A549 (cell line): ENCODE measurements around the gene IGFBP2. TPM values are rescaled to one million over a fixed set of nuclear protein-coding genes. Genes with fewer than 3 reads are reported as not detected.

Experiments
- ATAC-seq, 2 experiments: fragments of 200-7000 bp in 1 of 2; fragments of >200 bp in 1 of 2; cut with Nextera tagmentation in 1 of 2; cut with Tn5 transposase in 1 of 2; 3 replicates each; pipeline versions ENCODE4 v1.8.0 to v1.9.1; 2018 to 2020; ENCODE audit warnings: mild to moderate bottlenecking in 1 of 2, moderate library complexity in 1 of 2
- CTCF ChIA-PET: fragments of 300-600 bp; sonication (Branson Sonifier 250); formaldehyde crosslinking; extraction: SDS; loops from one replicate; lab custom pipeline; 2021; ENCODE audit warnings: antibody characterized with exemption, inconsistent platforms; lab: Yijun Ruan, JAX
- POLR2A ChIA-PET: fragments of 350-600 bp; formaldehyde crosslinking; extraction: SDS; loops from one replicate; lab custom pipeline; 2021; ENCODE audit warnings: antibody characterized with exemption, inconsistent platforms; lab: Yijun Ruan, JAX
- DNase-seq, 2 experiments: peaks; one replicate each; pipeline versions ENCODE4 v3.0.0 to v3.0.0-alpha.2; 2011 to 2016; ENCODE audit warnings: low read depth in 1 of 2, low spot score in 1 of 2
- FAIRE-seq: peaks from 2 replicates; lab custom pipeline; 2011; peaks lifted over from hg19 to GRCh38; lab: Jason Lieb, UNC
- H3K27ac ChIP-seq, 2 experiments: fragments of >200 bp; sonication (Bioruptor Twin); formaldehyde crosslinking; 3 replicates each; pipeline ENCODE4 v1.5.1; 2016 to 2017
- H3K4me1 ChIP-seq: fragments of >200 bp; sonication (Bioruptor Twin); formaldehyde crosslinking; 3 replicates; pipeline ENCODE4 v1.6.1; 2016
- H3K4me2 ChIP-seq: fragments of >200 bp; sonication (Bioruptor Twin); formaldehyde crosslinking; 3 replicates; pipeline ENCODE4 v1.6.1; 2016
- H3K4me3 ChIP-seq: fragments of >200 bp; sonication (Bioruptor Twin); formaldehyde crosslinking; 3 replicates; pipeline ENCODE4 v1.5.1; 2016
- H3K9me3 ChIP-seq: fragments of >200 bp; sonication (Bioruptor Twin); formaldehyde crosslinking; 3 replicates; pipeline ENCODE4 v1.6.1; 2016
- ATOH8 ChIP-seq: fragments of 250-450 bp; sonication (Bioruptor Pico); IDR thresholded peaks from 2 replicates; pipeline ENCODE4 v1.5.0; 2020; ENCODE audit warnings: low read depth, mild to moderate bottlenecking, moderate library complexity
- CBX2 ChIP-seq: fragments of 200-600 bp; sonication (generic); IDR thresholded peaks from 2 replicates; pipeline ENCODE4 v1.6.1; 2016; ENCODE audit warnings: low read depth, mild to moderate bottlenecking, borderline replicate concordance
- CBX8 ChIP-seq: fragments of 200-600 bp; sonication (generic); IDR thresholded peaks from 2 replicates; pipeline ENCODE4 v1.6.1; 2016
- CHD2 ChIP-seq: fragments of 150-350 bp; IDR thresholded peaks from 2 replicates; pipeline ENCODE4 v1.6.1; 2014; ENCODE audit warnings: low read length; ENCODE audit not compliant: partially characterized antibody
- CHD4 ChIP-seq: fragments of 200-600 bp; sonication (generic); IDR thresholded peaks from 2 replicates; pipeline ENCODE4 v1.6.1; 2016; ENCODE audit warnings: antibody characterized with exemption, mild to moderate bottlenecking, borderline replicate concordance
- EHMT2 ChIP-seq: fragments of 200-600 bp; sonication (generic); IDR thresholded peaks from 2 replicates; pipeline ENCODE4 v1.6.1; 2016; ENCODE audit warnings: antibody characterized with exemption, low read depth, mild to moderate bottlenecking, moderate library complexity
- EP300 ChIP-seq, 2 experiments: fragments of >200 bp; sonication (Bioruptor Twin); formaldehyde crosslinking; IDR thresholded peaks; 2 replicates in 1 of 2; 3 replicates in 1 of 2; pipeline ENCODE4 v1.6.1; 2016 to 2017
- ESRRA ChIP-seq: fragments of 150-350 bp; IDR thresholded peaks from 2 replicates; pipeline ENCODE4 v1.6.1; 2014; ENCODE audit warnings: mild to moderate bottlenecking, low read length, borderline replicate concordance
- FOSL2 ChIP-seq, 2 experiments: fragments of 450-650 bp in 1 of 2; fragments of >200 bp in 1 of 2; sonication (Bioruptor Twin) in 1 of 2; formaldehyde crosslinking; IDR thresholded peaks; 2 replicates each; pipeline versions ENCODE4 v1.5.0 to v1.6.1; 2016 to 2020; ENCODE audit warnings: mild to moderate bottlenecking in 1 of 2, moderate library complexity in 1 of 2
- GATA3 ChIP-seq: IDR thresholded peaks from 2 replicates; pipeline ENCODE4 v1.6.1; 2012; ENCODE audit warnings: borderline replicate concordance
- HES2 ChIP-seq: fragments of >200 bp; sonication (Bioruptor Twin); formaldehyde crosslinking; IDR thresholded peaks from 2 replicates; pipeline ENCODE4 v1.6.1; 2016
- HMGXB4 ChIP-seq: fragments of 250-450 bp; sonication (Bioruptor Pico); IDR thresholded peaks from 2 replicates; pipeline ENCODE4 v1.5.0; 2021; ENCODE audit warnings: mild to moderate bottlenecking, moderate library complexity, borderline replicate concordance
- HOXB5 ChIP-seq: fragments of 250-450 bp; sonication (Bioruptor Pico); IDR thresholded peaks from 2 replicates; pipeline ENCODE4 v1.5.0; 2020; ENCODE audit warnings: mild to moderate bottlenecking, moderate library complexity
- KDM1A ChIP-seq: fragments of 200-600 bp; sonication (generic); IDR thresholded peaks from 2 replicates; pipeline ENCODE4 v1.6.1; 2016; ENCODE audit warnings: low read depth, mild to moderate bottlenecking
- KDM5A ChIP-seq: fragments of 200-600 bp; sonication (generic); IDR thresholded peaks from 2 replicates; pipeline ENCODE4 v1.6.1; 2016; ENCODE audit warnings: antibody characterized with exemption, mild to moderate bottlenecking
- MAFK ChIP-seq: fragments of 450-650 bp; IDR thresholded peaks from 2 replicates; pipeline ENCODE4 v1.6.1; 2014; ENCODE audit not compliant: partially characterized antibody
- MAX ChIP-seq: IDR thresholded peaks from 2 replicates; pipeline ENCODE4 v1.6.1; 2012
- MYC ChIP-seq: IDR thresholded peaks from 2 replicates; pipeline ENCODE4 v1.6.1; 2012; ENCODE audit warnings: mild to moderate bottlenecking, inconsistent platforms, low read length, improper control_type of control experiment, borderline replicate concordance
- NR3C1 ChIP-seq: fragments of >200 bp; sonication (Bioruptor Twin); formaldehyde crosslinking; IDR thresholded peaks from 3 replicates; pipeline ENCODE4 v1.6.1; 2017
- PHF8 ChIP-seq: fragments of 200-600 bp; sonication (generic); IDR thresholded peaks from 2 replicates; pipeline ENCODE4 v1.6.1; 2016; ENCODE audit warnings: low read depth, mild to moderate bottlenecking, antibody characterized with exemption, moderate library complexity, borderline replicate concordance
- POLR2AphosphoS2 ChIP-seq: conservative IDR thresholded peaks from 2 replicates; pipeline ENCODE4 v1.6.1; 2012; ENCODE audit warnings: low read length, improper control_type of control experiment, inconsistent platforms
- RAD21 ChIP-seq, 2 experiments: fragments of >200 bp in 1 of 2; sonication (Bioruptor Twin) in 1 of 2; formaldehyde crosslinking in 1 of 2; IDR thresholded peaks in 1 of 2; conservative IDR thresholded peaks in 1 of 2; 2 replicates in 1 of 2; 3 replicates in 1 of 2; pipeline ENCODE4 v1.6.1; 2012 to 2018; ENCODE audit warnings: inconsistent platforms in 1 of 2
- RARB ChIP-seq: fragments of 250-450 bp; sonication (Bioruptor Pico); IDR thresholded peaks from 2 replicates; pipeline ENCODE4 v1.8.0; 2021; ENCODE audit warnings: mild to moderate bottlenecking, moderate library complexity
- RNF2 ChIP-seq: fragments of 200-600 bp; sonication (generic); IDR thresholded peaks from 2 replicates; pipeline ENCODE4 v1.6.1; 2016; ENCODE audit warnings: low read depth, mild to moderate bottlenecking, antibody characterized with exemption, moderate library complexity, borderline replicate concordance
- SMC3 ChIP-seq: fragments of >200 bp; sonication (Bioruptor Twin); formaldehyde crosslinking; IDR thresholded peaks from 3 replicates; pipeline ENCODE4 v1.6.1; 2018; ENCODE audit warnings: inconsistent platforms
- TP53 ChIP-seq: fragments of 250-450 bp; sonication (Bioruptor Pico); IDR thresholded peaks from 2 replicates; pipeline ENCODE4 v1.5.0; 2021; ENCODE audit warnings: mild to moderate bottlenecking, moderate library complexity
- USF2 ChIP-seq: fragments of 450-650 bp; IDR thresholded peaks from 2 replicates; pipeline ENCODE4 v1.6.1; 2014; ENCODE audit warnings: antibody characterized with exemption
- ZFP36 ChIP-seq: fragments of 450-650 bp; IDR thresholded peaks from 2 replicates; pipeline ENCODE4 v1.6.1; 2014; ENCODE audit warnings: borderline replicate concordance; ENCODE audit not compliant: partially characterized antibody
- ZNF302 ChIP-seq: fragments of 250-450 bp; sonication (Bioruptor Pico); IDR thresholded peaks from 2 replicates; pipeline ENCODE4 v1.9.0; 2021; ENCODE audit warnings: inconsistent platforms, mild to moderate bottlenecking, moderate library complexity
- ZSCAN20 ChIP-seq: fragments of 250-450 bp; sonication (Bioruptor Pico); IDR thresholded peaks from 2 replicates; pipeline ENCODE4 v1.8.0; 2022; ENCODE audit warnings: mild to moderate bottlenecking, moderate library complexity
- WGBS: methylation state at CpG from one replicate; pipeline ENCODE4 v1.1.6; 2017; ENCODE audit errors: missing lambda C conversion rate; 5-methylcytosine and 5-hydroxymethylcytosine counted together
- polyA plus RNA-seq, 4 experiments: library from polyadenylated mRNA; depleted of rRNA in 3 of 4; stranded (reverse); fragments of >200 nt; fragmentation: RNase III in 1 of 4; extraction: RNeasy Plus Mini Kit Qiagen cat#74134 plus additional on column Dnase treatment in 1 of 4; gene quantifications; 2 replicates in 3 of 4; 3 replicates in 1 of 4; pipeline ENCODE4 v1.2.3, GENCODE V29; 2011 to 2017

IGFBP2 gene
- polyA plus RNA-seq, 2 of the 4 experiments (the other 2 are of a cell fraction) = 26.1 to 34.9 TPM

- no peak for DNase-seq
- TF ChIP-seq ATOH8 (CRISPR knock-in tag) (no peak), CBX2 (no peak), RAD21 (conservative IDR thresholded peaks at IDR 0.05 in 1 of 2, IDR thresholded peaks at IDR 0.05 in 1 of 2) (no peak), MAFK (no peak), RARB (no peak), TP53 (CRISPR knock-in tag) (no peak), EP300 (IDR thresholded peaks at IDR 0.05) (no peak), SMC3 (no peak), MYC (no peak), HOXB5 (CRISPR knock-in tag) (no peak), KDM1A (no peak), GATA3 (no peak), HES2 (no peak), KDM5A (no peak), POLR2AphosphoS2 (no peak), HMGXB4 (no peak), ZNF302 (CRISPR knock-in tag) (no peak)
- H3K4me2 ChIP-seq = no peak overlapping the region
- WGBS = 64% methylated on average over 3 of the region's 3 CpGs
- ATAC-seq = no peak
- ChIA-PET POLR2A (no interaction called here), CTCF (interaction anchor here (1.2 kb wide), 1 partner anchor 21 kb away, joined by 4 read pairs; no protein-coding TSS in a partner anchor)
- no peak overlapping the region for H3K27ac ChIP-seq
- no peak overlapping the region for H3K4me3 ChIP-seq
- H3K4me1 ChIP-seq = 0 out of 3 replicates have a peak, but pooled peaks cover 5% of the 10 kb centered on the region
- no peaks in the 10 kb centered on the region for H3K9me3 ChIP-seq
- no peak for FAIRE-seq
Observed at GRCh38 chr2:216645636-216645950, 12.4 kb downstream of the IGFBP2 start.

- FAIRE-seq = no peak
- H3K4me1 ChIP-seq = 0 out of 3 replicates have a peak, but pooled peaks cover 5% of the 10 kb centered on the region
- TF ChIP-seq PHF8 (no peak), CHD4 (no peak), SMC3 (no peak)
- TF ChIP-seq, all 56 proteins: peak for 0
- POLR2A ChIA-PET = no interaction called here
- CTCF ChIA-PET = interaction anchor here (1.2 kb wide), 1 partner anchor 21 kb away, joined by 4 read pairs; no protein-coding TSS in a partner anchor
- H3K4me3 ChIP-seq = no peak overlapping the region
- H3K9me3 ChIP-seq = no peaks in the 10 kb centered on the region
- 81% methylated on average over 3 of the region's 3 CpGs for WGBS
- ATAC-seq (no peak), DNase-seq (no peak)
- no peak overlapping the region for H3K27ac ChIP-seq
- no peak overlapping the region for H3K4me2 ChIP-seq
Observed at GRCh38 chr2:216646116-216646515, 12.9 kb downstream of the IGFBP2 start.

- CTCF ChIA-PET = interaction anchor here (1.0 to 7.0 kb wide), 3 partner anchors 16 to 128 kb away, joined by 4 to 61 read pairs (median 5); no protein-coding TSS in a partner anchor
- peaks cover 14% of the 10 kb centered on the region; the same call in 1 of the 3 replicates for H3K4me1 ChIP-seq
- DNase-seq (no peak), ATAC-seq (no peak), FAIRE-seq (no peak)
- H3K4me2 ChIP-seq = no peak overlapping the region
- 79% methylated on average over 3 of the region's 3 CpGs for WGBS
- TF ChIP-seq ZSCAN20 (CRISPR knock-in tag) = no peak
- no peak for TF ChIP-seq CHD2
- TF ChIP-seq MAFK = no peak
- no peak for TF ChIP-seq GATA3
- no peak for TF ChIP-seq ZFP36
- no peak for TF ChIP-seq RNF2
- TF ChIP-seq USF2 = no peak
- no peak for TF ChIP-seq NR3C1
- TF ChIP-seq PHF8 = no peak
- TF ChIP-seq EHMT2 = no peak
- no peak for TF ChIP-seq MAX
- TF ChIP-seq ESRRA = no peak
- TF ChIP-seq RAD21 (conservative IDR thresholded peaks at IDR 0.05 in 1 of 2, IDR thresholded peaks at IDR 0.05 in 1 of 2) = no peak
- TF ChIP-seq CBX8 = no peak
- no peak for TF ChIP-seq FOSL2 (IDR thresholded peaks at IDR 0.05)
- no peak for TF ChIP-seq FOSL2 (CRISPR knock-in tag; IDR thresholded peaks at IDR 0.05)
- no peaks in the 10 kb centered on the region for H3K9me3 ChIP-seq
- H3K27ac ChIP-seq = no peak overlapping the region
- POLR2A ChIA-PET = no interaction called here
- no peak overlapping the region for H3K4me3 ChIP-seq
Observed at GRCh38 chr2:216648105-216648504, 14.9 kb downstream of the IGFBP2 start.
